Activated CD8-positive, alpha-beta memory T cell treated with anti-CD3 and anti-CD28 coated beads for 4 hours (primary cell): Measurements from ENCODE around the gene CERT1.
"Not testable (repeated sequence)": the region's sequence is repeated elsewhere in the genome, so short reads cannot be mapped to it uniquely, and the experiment has no call there.

Experiments
- DNase-seq, 2 donors: peaks; one replicate each; pipeline ENCODE4 v3.0.0-alpha.2; 2020; ENCODE audit warnings: low read depth in 2 of 2

Gene CERT1

DNA sequence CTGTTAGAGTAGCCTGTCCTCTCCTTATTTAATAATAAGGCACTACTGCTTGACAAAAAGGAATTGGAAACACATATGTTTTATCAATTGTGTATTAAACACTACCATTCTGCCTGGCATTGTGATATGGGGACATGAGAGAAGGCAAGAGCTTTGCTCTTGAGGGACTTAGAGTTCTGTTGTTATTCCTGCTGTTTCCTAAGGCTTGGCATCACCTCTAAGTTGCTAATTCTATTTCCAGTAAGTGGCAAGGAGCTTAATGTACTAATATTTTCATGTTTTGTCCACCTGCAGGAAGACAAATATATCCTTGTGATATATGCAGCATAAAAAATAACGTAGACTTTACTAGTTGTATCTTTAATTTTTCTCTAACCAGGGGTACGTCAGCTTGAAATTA is 161.8 kb downstream of the CERT1 start:
- no peak for DNase-seq

DNA sequence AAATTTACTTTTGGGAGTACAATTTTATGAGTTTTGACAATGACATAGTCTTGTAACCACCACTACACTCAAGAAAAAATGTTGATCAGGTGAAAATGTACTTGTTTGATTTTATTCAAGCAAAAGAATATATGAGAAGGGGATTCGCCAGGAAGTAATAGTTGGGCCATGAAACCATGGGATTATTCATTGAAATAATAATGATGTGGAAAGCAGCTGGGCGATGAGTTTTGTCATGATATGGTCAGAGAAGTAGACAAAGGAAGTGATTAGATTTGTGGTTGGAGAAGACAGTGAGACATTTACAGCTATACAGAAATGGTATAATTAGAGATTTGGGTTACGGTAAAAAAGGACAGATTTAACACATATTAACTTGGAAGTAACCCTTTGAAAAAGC is 163.2 kb downstream of the CERT1 start:
- DNase-seq, result no peak

DNA sequence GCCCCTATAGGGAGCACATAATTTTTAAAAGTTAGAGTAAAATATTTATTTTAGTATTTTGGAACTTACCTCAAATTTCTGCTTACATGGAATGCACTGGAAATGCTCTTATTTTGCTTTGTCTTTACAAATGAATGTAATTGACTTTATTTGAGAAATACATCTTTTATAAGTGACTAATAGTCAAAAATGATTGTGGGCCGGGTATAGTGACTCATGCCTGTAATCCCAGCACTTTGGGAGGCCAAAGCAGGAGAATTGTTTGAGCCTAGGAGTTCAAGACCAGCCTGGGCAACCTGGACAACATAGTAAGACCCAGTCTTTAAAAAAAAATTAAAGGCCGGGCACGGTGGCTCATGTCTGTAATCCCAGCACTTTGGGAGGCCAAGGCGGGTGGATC is 168.6 kb downstream of the CERT1 start:
- DNase-seq, result no peak

GRCh38 chr5:75341934-75342333 is 169.5 kb downstream of the CERT1 start:
- DNase-seq, result no peak

DNA sequence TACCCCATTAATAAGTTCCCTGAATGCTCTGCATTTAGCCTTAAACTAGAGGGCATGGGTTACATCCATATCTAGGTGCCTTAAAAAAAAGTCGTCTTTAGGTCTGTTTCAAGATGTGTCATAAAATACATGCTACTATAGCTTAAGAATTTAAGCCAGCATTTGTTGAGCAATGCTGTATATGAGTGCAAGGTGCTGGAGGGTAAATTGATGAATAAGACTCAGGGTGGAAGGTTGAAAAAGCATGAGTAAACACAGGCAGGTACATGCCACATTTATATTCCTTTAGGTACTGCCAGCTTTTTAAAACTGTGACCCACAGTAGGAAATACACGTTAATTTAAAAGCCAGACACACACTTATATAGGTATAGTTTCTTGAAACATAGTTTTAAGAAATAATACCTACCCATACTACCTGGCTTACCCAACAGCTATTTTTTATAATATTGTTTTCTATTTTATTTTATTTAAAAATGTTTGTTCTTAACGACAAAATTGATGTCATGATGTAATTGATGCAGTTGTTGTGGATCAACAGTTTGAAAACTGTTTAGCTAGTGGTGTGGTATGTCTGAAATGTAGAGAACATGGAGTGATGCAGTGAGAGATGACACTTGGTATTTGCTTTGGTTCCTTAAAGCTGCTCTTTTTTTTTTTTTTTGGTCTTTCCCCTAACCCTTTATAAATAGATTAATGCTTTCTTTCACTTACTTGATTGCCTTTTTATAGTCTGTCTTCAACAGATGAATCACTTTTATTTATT is 170.5 kb downstream of the CERT1 start:
- no peak for DNase-seq

GRCh38 chr5:75338408-75338807 is 173.0 kb downstream of the CERT1 start:
- no peak for DNase-seq

DNA sequence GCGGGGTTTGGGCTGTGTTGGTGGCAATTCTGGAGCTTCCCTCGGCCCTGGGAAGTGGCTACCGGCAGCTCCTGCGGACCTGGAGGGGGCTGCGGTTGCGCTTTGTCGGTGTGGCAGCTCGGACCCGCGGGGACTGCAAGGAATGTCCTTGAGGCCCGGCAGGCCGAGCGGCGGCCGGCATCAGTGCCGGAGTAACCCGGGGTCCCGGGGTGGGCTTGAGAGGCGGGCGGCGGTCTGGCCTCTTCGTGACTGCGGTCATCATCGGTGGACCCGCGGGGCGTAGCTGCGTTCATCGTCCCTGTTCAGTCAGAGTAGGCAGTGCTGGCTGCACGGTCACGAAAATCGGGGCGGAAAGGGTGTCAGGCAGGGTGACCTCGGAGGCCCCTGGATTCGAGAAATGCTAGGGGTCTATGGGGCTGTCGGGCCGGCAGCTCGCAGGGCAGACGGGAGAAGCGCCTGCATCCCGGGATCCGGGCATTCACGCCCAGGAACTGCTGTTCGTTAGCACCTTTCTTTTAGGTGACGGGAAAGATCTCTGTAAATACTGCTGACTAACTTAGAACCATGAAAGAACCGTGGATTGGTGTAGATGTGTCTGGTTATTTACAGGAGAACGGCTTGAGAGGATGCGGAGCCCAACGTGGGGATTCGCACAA is 173.9 kb downstream of the CERT1 start:
- peak in 1 of 2 donors; percentile 10 for DNase-seq

GRCh38 chr5:75336615-75337336 is 174.7 kb downstream of the CERT1 start, which contains the start of gene HMGCR:
Gene HMGCR, plus strand, starts transcription at chr5:75337220. Its CDS starts 5,386 bp downstream, at chr5:75342606.
- DNase-seq, result peak; percentile 96 to 98

- DNase-seq, result no peak
Measured at GRCh38 chr5:75335952-75336614, 175.3 kb downstream of the CERT1 start.

DNA sequence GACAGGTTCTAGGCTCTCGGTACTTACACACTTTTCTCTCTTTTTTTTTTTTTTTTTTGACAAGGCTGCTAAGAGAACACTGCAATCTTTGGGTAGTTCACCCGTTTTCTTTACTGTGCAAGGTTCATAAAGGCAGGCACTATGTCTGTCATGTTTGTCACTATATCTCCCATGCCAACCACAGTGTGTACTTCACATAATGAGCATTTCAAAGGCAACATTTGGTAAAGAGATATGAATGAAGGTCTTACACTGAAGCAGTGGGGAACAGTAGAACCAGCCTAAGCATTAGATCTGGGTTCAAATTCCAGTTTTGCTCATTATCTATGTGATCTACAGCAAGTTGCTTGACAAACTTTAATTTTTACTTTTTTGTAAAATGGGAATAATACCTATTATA is 175.9 kb downstream of the CERT1 start:
- no peak for DNase-seq

DNA sequence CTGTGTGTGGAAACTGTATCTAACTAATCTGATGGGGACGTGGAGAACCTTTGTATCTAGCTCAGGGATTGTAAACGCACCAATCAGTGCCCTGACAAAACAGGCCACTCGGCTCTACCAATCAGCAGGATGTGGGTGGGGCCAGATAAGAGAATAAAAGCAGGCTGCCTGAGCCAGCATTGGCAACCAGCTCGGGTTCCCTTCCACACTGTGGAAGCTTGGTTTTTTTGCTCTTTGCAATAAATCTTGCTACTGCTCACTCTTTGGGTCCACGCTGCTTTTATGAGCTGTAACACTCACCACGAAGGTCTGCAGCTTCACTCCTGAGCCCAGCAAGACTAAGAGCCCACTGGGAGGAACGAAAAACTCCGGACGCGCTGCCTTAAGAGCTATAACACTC is 177.0 kb downstream of the CERT1 start:
- DNase-seq, result not testable (repeated sequence)

GRCh38 chr5:75333759-75334158 is 177.7 kb downstream of the CERT1 start:
- DNase-seq, result not testable (repeated sequence)

- DNase-seq, result no peak
Measured at GRCh38 chr5:75331095-75332090, 180.0 kb downstream of the CERT1 start.

- DNase-seq, result no peak
Measured at GRCh38 chr5:75330404-75330803, 181.0 kb downstream of the CERT1 start.
